ENCODE measurements around the gene PRLH. TPM values are rescaled to one million over a fixed set of nuclear protein-coding genes. Genes with fewer than 3 reads are reported as not detected.

The PRLH gene
- total RNA-seq, 2 donors from 2014 or later = not detected

GRCh38 chr2:237538001-237538720, 28.2 kb upstream of the PRLH start:
- TF ChIP-seq CTCF (IDR thresholded peaks at IDR 0.05) (no peak), POLR2A (IDR thresholded peaks at IDR 0.05) (no peak)
- H3K4me1 ChIP-seq = no peaks in the 10 kb centered on the region
- H3K9me3 ChIP-seq = no peaks in the 10 kb centered on the region
- H3K36me3 ChIP-seq (replicated peaks in 1 of 2; ENCODE audit: insufficient read depth in 1 of 2, low read depth in 2 of 2) = no peaks in the 10 kb centered on the region
- no peaks in the 10 kb centered on the region for H3K27me3 ChIP-seq
- H3K27ac ChIP-seq = no peak overlapping the region
- ATAC-seq = no peak
- no peak for DNase-seq
- H3K4me3 ChIP-seq = no peak overlapping the region
- WGBS, 2 donors = 76 to 85% methylated on average over 27 to 29 of the region's 29 CpGs
- intact Hi-C loops (cut with DNase I) = no loop called here

DNA sequence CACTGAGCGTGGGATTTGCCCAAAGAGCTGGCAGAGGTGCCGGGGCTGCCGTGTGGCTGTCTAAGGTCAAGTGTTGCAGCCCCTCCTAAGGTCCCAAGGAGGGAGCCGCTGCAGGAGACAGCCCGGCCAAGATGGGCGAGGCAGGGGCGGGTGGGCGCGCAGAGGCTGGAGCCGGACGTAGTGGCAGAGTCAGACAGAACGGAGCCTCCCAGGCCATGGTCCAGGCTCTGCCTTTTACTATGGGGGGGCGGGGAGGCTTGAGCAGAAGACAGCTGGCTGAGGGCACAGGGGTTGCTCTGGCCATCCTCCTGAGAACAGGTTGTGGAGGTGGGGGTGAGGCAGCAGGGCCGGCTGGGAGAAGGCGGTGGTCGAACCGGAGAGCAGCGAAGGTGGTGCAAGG, 27.5 kb upstream of the PRLH start:
- no peak overlapping the region for H3K27ac ChIP-seq
- 92% methylated on average over 18 of the region's 18 CpGs for WGBS, 2 donors
- H3K4me3 ChIP-seq = no peak overlapping the region
- no peak for DNase-seq
- TF ChIP-seq CTCF (IDR thresholded peaks at IDR 0.05) (no peak), POLR2A (IDR thresholded peaks at IDR 0.05) (no peak)
- no peaks in the 10 kb centered on the region for H3K27me3 ChIP-seq
- no peaks in the 10 kb centered on the region for H3K4me1 ChIP-seq
- no peaks in the 10 kb centered on the region for H3K9me3 ChIP-seq
- no peaks in the 10 kb centered on the region for H3K36me3 ChIP-seq (replicated peaks in 1 of 2; ENCODE audit: insufficient read depth in 1 of 2, low read depth in 2 of 2)
- ATAC-seq = no peak
- intact Hi-C loops (cut with DNase I) = no loop called here

DNA sequence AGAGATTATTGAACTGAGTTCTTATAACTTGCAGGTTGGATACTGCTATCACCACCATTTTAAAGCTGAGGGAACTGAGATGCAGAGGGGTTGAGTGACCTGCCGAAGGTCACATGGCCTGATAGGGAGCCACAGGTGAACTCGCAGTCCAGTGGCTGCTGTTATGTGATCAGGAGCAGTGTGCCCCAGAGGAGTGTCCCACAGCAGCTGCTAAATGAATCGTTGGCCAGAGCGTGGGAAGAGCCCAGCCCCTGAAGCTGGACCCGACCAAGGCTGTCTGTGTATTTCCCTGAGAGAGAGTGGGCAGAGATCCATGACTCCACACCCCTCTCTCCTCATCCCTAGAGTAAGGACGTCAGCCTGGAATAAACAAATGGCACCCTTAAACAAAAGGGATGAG, 26.7 kb upstream of the PRLH start:
- Histone ChIP-seq H3K27me3 (no peaks in the 10 kb centered on the region), H3K9me3 (no peaks in the 10 kb centered on the region), H3K4me3 (no peak overlapping the region), H3K27ac (no peak overlapping the region), H3K36me3 (replicated peaks in 1 of 2; ENCODE audit: insufficient read depth in 1 of 2, low read depth in 2 of 2) (no peaks in the 10 kb centered on the region), H3K4me1 (no peaks in the 10 kb centered on the region)
- no peak for DNase-seq
- intact Hi-C loops (cut with DNase I) = no loop called here
- no peak for TF ChIP-seq POLR2A (IDR thresholded peaks at IDR 0.05)
- no peak for TF ChIP-seq CTCF (IDR thresholded peaks at IDR 0.05)
- WGBS, 2 donors = 65 to 67% methylated on average over 6 of the region's 6 CpGs
- ATAC-seq = no peak

DNA sequence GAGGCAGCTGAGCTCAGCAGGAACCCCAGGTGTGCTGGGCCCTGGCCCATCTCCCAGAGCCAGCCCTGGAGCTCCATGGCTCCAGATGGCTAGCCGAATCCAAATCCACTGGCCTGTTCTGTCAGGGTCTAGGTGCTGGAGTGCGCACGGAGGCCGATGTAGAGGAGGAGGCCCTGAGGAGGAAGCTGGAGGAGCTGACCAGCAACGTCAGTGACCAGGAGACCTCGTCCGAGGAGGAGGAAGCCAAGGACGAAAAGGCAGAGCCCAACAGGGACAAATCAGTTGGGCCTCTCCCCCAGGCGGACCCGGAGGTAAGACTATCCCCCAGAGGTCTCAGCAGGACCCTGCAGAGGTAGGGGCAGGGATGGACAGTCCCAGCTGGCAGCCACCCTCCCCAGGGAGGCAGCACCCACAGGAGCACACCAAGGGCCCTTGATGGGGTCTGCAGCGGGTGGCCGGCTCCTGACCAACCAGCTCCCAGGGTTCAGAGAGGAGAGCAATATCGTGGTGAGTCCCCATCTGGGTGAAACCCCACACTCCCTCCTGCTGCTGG, 26.1 kb upstream of the PRLH start:
- no peak for DNase-seq
- Histone ChIP-seq H3K4me1 (no peaks in the 10 kb centered on the region), H3K27me3 (no peaks in the 10 kb centered on the region), H3K27ac (no peak overlapping the region), H3K36me3 (replicated peaks in 1 of 2; ENCODE audit: insufficient read depth in 1 of 2, low read depth in 2 of 2) (no peaks in the 10 kb centered on the region), H3K9me3 (no peaks in the 10 kb centered on the region), H3K4me3 (no peak overlapping the region)
- WGBS, 2 donors = 91 to 94% methylated on average over 8 to 12 of the region's 13 CpGs
- TF ChIP-seq POLR2A (IDR thresholded peaks at IDR 0.05) = no peak
- TF ChIP-seq CTCF (IDR thresholded peaks at IDR 0.05) = no peak
- ATAC-seq = no peak
- intact Hi-C loops (cut with DNase I) = no loop called here

GRCh38 chr2:237540823-237541222, 25.6 kb upstream of the PRLH start:
- Histone ChIP-seq H3K27me3 (no peaks in the 10 kb centered on the region), H3K9me3 (no peaks in the 10 kb centered on the region), H3K4me3 (no peak overlapping the region), H3K36me3 (replicated peaks in 1 of 2; ENCODE audit: insufficient read depth in 1 of 2, low read depth in 2 of 2) (no peaks in the 10 kb centered on the region), H3K4me1 (no peaks in the 10 kb centered on the region), H3K27ac (no peak overlapping the region)
- TF ChIP-seq POLR2A (IDR thresholded peaks at IDR 0.05) (no peak), CTCF (IDR thresholded peaks at IDR 0.05) (no peak)
- DNase-seq (peak; percentile 9 to 57 (median 22)), ATAC-seq (no peak)
- WGBS, 2 donors = 59 to 81% methylated on average over 4 to 5 of the region's 6 CpGs
- intact Hi-C loops (cut with DNase I) = no loop called here

Measured in body of pancreas (tissue), 4 donors.